ENCODE measurements around the gene GTF3C1.

GTF3C1 gene

DNA sequence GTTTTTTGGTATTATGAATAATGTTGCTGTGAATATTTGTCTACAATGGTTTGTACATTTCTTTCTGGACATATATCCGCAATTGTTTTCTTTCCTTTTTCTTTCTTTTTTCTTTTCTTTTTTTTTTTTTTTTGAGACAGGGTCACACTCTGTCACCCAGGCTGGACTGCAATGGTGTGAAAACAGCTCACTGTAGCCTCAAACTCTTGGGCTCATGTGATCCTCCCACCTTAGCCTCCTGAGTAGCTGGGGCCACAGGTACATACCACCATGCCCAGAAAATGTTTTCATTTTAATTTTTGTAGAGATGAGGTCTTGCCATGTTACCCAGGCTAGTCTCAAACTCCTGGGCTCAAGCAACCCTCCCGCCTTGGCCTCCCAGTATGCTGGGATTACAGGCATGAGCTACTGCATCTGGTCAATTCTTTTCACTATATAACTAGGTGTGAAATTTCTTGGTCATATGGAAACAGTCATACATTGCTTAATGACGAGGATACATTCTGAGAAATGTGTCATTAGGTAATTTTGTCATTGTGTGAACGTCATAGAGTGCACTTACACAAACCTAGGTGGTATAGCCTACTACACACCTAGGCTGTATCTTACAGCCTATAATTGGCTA lies 132.6 kb downstream of the GTF3C1 start:
- DNase-seq = no peak

DNA sequence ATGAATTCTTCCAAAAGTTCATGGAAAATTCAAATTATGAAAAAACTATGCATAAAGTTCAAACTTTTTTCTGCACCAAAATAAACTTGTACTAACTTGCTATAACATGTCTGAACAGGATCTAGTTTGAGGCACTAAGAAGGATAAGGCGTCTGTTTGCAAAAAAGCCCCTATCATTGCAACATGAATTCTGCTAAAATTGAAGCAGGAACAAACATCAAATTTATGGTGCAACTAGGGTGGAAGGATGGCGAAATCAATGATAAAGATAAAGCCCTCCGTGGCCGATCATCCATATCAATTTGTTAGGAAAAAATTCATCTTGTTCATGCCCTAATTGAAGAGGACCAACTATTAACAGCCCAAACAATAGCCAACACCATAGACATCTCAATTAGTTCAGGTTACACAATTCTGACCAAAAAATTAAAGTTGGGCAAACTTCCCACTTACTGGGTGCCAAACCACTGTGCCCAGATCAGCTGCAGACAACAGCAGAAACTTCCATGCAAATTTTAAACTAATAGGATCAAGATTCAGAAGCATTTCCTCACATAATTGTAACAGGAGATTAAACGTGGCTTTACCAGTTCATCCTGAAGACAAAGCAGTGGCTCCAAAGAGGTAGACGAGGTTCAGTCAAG lies 134.8 kb downstream of the GTF3C1 start:
- no peak for DNase-seq

DNA sequence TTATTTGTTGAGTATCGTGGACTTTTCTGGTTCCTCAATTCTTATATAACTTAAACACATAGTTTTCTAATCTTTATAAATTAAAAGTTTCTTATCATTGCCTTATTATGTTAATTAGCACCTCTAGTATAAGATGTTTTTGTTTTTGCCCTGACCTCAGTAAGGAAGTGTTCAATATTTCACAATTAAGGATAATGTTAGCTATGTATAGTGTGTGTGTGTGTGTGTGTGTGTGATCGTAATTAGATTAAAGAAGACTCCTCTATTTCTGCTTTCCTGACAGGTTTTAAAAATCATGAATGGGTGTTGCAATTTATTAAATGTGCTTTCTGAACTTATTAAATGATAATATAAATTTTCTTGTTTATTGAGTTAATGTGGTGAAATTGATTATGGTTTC lies 135.8 kb downstream of the GTF3C1 start:
- no peak for DNase-seq

DNA sequence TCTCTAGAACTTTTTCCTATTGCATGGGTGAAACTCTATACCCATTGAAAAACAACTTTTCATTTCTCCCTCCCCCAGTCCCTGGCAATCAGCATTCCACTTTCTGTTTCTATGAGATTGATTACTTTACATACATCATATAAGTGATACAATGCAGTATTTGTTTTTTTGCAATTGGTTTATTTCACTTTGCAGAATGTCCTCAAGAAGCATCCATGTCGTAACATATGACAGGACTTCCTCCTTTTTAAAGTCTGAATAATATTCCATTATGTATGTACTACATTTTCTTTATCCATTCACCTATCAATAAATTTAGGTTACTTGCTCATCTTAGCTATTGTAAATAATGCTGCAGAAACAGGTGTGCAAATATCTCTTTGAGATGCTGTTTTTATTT lies 139.0 kb downstream of the GTF3C1 start:
- no peak for DNase-seq
